ENCODE results near the gene RRAD. TPM values are rescaled to one million over a fixed set of nuclear protein-coding genes. Genes with fewer than 3 reads are reported as not detected.
A peak's percentile ranks its signal among the peaks of the same experiment; 100 is the strongest.
"Not testable (repeated sequence)": the region's sequence is repeated elsewhere in the genome, so short reads cannot be mapped to it uniquely, and the experiment has no call there.

Gene RRAD, protein sequence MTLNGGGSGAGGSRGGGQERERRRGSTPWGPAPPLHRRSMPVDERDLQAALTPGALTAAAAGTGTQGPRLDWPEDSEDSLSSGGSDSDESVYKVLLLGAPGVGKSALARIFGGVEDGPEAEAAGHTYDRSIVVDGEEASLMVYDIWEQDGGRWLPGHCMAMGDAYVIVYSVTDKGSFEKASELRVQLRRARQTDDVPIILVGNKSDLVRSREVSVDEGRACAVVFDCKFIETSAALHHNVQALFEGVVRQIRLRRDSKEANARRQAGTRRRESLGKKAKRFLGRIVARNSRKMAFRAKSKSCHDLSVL
- 1.6 TPM for polyA plus RNA-seq (2013, experiment 1 of 2; ENCODE audit: insufficient read length)
- polyA plus RNA-seq (2013, experiment 2 of 2; ENCODE audit: insufficient read length) = 1.6 TPM

DNA sequence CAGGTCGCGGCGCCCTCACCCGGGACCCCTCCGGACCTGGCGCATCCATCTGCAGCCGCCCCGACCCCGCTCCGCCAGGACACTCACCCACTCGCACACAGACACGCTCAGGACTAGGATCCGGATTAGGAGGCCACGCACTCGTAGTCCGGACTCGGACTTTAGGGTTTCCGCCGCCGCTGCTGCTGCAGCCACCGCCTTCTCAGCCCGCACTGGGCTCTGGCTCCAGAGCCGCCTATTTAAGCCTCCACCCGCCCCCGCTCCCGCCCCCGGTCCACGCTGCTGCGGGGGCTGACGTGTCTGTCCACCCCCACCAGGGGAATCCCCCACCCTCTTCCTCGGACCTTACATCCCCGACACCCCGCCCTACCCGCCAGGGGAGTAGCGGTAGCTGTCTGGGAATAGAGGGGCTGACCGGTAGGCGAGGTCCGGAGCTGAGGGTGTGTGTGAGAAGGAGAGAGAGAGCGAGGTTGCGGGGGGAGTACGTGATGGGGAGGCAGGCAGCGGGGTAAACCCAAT is at the start of gene RRAD:
RRAD (minus strand) TSS at position 214 of the 519 bp plus-strand sequence. CDS start 356 bp downstream, outside the sequence.
- no peak for DNase-seq

DNA sequence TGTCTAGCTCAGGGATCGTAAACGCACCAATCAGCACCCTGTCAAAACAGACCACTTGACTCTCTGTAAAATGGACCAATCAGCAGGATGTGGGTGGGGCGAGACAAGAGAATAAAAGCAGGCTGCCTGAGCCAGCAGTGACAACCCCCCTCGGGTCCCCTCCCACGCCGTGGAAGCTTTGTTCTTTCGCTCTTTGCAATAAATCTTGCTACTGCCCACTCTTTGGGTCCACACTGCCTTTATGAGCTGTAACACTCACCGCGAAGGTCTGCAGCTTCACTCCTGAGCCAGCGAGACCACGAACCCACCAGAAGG is 49.6 kb upstream of the RRAD start:
- not testable (repeated sequence) for DNase-seq

DNA sequence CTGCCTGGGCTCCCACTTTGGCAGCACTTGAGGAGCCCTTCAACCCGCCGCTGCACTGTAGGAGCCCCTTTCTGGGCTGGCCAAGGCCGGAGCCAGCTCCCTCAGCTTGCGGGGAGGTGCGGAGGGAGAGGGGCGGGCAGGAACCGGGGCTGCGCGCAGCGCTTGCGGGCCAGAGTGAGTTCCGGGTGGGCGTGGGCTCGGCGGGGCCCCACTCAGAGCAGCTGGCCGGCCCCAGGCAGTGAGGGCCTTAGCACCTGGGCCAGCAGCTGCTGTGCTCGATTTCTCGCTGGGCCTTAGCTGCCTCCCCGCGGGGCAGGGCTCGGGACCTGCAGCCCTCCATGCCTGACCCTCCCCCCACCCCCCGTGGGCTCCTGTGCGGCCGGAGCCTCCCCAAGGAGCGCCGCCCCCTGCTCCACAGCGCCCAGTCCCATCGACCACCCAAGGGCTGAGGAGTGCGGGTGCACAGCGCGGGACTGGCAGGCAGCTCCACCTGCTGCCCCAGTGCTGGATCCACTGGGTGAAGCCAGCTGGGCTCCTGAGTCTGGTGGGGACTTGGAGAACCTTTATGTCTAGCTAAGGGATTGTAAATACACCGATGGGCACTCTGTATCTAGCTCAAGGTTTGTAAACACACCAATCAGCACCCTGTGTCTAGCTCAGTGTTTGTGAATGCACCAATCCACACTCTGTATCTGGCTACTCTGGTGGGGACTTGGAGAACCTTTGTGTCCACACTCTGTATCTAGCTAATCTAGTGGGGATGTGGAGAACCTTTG is 49.0 kb upstream of the RRAD start:
- DNase-seq = not testable (repeated sequence)

DNA sequence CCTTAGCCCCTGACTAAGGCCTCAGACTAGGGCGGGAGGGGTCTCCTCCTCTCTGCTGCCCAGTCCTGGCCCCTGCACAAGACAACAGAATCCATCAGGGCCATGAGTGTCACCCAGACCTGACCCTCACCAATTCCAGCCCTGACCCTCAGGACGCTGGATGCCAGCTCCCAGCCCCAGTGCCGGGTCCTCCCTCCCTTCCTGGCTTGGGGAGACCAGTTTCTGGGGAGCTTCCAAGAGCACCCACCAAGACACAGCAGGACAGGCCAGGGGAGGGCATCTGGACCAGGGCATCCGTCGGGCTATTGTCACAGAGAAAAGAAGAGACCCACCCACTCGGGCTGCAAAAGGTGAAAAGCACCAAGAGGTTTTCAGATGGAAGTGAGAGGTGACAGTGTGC is 48.4 kb upstream of the RRAD start:
- no peak for DNase-seq

DNA sequence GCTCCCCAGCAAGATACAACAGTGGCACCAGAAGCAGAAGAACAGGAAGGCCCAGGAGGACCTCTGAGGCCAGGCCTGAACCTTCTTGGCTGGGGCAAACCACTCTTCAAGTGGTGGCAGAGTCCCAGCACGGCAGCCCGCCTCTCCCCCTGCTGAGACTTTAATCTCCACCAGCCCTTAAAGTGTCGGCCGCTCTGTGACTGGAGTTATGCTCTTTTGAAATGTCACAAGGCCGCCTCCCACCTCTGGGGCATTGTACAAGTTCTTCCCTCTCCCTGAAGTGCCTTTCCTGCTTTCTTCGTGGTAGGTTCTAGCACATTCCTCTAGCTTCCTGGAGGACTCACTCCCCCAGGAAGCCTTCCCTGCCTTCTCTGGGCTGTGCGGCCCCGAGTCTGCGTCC is 47.6 kb upstream of the RRAD start:
- DNase-seq = no peak

DNA sequence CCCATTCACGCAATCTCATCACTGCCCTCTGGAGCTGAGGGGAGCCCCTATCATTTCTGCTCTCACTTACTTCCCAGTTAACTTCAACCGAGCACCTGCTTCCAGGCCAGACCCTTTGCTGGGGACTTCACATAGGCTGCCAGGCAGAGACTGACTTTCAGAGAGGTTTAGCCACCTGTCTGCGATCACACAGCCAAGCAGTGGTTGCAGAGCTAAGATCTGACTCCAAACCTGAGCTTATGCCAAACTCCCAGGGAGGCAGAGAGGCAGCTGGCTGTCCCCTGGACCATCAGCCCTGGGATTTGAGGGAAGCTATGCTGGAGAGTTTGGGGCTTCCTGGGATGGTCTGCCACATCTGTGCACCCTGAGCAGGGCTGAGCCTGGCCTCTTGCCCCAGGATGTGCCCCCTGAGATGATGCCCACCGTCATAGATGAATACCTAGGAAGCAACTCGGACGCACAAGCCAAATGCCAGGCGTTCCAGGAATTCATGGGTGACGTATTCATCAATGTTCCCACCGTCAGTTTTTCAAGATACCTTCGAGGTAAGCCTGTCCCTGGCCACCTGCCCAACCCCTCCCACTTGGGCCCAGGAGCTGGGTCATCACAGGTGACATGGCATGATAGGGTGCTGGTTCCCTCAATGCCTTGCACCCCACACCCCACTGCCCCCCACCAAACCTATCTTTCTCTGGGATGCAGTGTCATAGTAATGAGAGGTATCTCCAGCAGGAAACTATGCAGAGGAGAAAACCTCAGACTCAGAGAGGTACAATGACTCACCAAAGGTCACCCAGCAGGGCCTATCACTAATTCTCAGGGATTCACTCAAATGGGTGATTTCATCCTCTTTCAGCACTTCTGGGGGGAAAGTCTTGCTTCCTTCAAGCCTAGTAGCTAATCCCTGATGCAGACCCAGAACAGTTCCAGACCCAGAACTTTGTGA is 45.7 kb upstream of the RRAD start:
- DNase-seq = no peak

DNA sequence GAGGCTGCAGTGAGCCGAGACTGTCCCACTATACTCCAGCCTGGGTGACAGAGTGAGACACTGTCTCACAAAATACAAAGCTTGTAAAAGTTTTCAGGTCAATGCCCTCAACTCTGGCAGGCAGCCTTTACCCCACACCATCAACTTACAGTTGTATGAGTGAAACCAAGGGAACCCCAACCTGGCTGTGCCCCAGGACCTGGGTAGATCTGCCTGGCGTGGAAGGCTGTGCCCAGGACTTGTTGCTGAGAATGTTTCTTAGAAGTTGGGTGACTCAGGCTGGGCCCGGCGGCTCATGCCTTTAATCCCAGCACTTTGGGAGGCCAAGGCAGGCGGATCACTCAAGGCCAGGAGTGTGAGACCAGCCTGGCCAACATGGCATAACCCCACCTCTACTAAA is 43.5 kb upstream of the RRAD start:
- no peak for DNase-seq

DNA sequence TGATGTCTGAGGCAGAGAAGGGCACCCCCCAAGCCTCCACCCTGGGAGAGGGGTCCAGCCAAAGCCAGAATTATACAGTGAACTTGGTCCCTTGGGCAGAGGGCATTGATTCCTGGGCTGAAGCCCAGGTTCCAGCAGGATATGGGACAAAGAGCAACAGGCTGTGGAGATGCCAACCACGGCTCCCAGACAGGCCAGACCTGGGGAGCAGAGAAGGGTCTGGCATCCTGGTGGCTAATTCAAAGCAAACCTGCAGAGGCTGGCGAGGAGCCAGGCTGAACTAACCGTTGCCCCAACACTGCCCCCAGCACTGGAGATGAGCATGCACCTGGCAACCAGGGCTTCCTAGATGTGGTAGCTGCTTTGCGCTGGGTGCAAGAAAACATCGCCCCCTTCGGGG is 38.7 kb upstream of the RRAD start:
- no peak for DNase-seq

DNA sequence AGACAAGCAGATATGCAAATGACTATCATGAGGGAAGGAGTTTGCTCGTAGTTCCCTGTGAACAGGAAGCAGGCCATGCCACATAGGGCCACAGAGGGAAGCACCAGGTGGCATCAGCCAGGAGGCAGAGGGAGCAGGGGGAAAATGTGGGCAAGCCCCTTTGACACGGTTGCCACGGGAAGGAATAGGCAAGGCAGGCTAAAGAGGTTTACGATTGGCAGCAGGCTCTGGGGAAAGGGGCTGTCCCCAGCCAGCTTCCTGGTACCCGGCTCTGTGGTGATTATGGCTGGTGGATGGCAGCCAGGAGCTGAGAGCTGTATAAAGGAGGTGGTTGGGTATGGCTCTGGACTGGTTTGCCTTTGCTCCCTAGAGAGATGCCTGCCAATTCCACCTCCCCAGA is 36.6 kb upstream of the RRAD start:
- no peak for DNase-seq

DNA sequence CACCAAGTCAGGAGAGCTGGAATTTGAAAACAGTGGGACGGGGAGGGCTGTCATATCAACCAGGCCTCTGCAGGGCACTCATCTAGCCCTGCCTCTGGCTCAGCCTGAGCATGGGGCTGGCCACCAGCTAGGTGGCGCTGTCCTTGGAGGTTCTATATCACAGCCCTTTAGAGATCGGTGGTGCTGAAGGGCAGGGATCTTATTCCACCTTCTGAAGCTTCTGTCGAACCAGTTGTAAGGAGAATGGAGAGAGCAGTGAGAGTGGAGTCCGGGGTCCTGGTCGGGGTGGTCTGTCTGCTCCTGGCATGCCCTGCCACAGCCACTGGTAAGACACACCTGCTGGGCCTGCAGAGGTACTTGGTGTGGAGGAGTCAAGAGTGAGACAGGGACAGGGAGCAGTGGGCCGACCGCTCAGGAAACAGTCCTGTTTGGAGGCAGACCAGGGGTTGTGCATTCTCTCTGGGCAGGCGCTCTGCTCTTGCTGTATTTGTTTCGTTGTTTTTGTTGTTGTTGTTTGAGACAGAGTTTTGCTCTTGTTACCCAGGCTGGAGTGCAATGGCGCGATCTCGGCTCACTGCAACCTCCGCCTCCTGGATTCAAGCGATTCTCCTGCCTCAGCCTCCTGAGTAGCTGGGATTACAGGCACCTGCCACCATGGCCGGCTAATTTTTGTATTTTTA is 35.9 kb upstream of the RRAD start, which contains the start of gene CES3:
CES3 (plus strand) TSS at position 202 of the 680 bp plus-strand sequence; CDS start at position 244, 42 bp downstream.
- DNase-seq = peak; percentile 57

DNA sequence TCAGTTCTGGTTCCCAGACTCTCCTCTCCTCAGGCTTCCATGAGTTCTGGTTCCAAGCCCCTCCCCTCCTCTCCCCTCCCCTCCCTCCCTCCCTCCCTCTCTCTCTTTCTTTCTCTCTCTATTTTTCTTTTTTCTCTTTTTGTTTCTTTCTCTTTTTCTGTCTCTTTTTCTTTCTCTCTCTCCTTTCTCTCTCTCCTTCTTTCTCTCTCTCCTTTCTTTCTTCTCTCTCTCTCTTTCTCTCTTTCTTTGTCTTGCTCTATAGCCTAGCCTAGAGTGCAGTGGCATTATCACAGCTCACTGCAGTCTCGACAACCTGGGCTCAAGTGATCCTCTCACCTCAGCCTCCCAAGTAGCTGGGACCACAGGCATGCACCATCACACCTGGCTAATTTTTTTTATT is 34.9 kb upstream of the RRAD start:
- DNase-seq = no peak

DNA sequence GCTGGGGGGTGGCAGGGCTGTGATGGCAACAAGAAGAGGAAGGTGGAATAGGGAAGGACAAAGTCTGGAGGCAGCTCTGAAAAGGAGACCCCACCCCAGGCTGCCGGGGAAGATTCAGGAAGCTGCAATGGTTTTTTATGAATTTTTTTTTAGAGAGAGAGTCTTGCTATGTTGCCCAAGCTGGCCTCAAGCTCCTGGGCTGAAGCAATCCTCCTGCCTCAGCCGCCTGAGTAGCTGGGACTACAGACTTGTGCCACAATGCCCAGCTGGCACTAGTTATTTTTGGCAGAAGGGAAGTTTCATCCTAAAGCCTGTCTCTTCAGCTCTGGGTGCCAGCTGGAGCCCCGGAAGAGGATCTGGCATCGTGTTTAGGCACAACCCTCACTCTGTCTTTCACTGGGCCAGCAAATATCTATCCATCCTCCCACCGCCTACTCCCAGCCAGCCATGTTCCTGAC is 34.4 kb upstream of the RRAD start:
- DNase-seq = no peak

DNA sequence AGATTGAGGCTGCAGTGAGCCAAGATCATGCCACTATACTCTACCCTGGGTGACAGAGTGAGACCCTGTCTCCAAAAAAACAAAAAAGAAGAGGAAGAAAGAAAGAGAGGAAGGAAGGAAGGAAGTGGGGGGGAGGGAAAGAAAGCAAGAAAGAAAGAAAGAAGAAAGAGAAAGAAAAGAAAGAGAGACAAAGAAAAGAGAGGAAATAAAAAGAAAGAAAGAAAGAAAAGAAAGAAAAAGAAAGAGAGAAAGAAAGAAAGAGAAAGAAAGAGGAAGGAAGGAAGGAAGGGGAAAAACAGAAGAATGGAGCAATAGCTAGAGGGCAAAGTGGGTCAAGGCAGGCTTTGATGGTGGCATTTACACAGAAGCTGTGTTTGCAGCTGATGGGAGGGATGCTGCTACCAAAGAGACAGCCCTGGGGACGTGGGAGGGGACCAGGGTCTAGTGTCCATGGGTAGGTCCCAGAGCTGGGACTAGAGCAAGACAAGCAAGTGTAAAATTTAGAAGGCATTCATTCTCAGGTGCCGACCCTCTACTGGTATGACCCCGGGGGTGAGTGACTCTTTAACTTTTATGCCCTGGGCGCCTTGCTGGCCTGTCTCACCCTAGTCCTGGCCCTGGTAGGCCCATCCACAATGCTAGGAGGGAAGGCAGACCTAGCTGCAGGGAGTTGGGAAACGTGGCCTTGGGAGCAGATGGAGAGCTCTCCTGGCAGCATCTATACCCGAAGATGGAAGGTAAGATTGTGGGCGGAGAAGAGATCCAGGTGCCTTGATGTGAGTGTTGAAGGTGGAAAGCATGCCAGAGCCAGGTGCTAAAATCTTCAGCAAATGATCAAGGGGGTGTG is 33.7 kb upstream of the RRAD start:
- no peak for DNase-seq

DNA sequence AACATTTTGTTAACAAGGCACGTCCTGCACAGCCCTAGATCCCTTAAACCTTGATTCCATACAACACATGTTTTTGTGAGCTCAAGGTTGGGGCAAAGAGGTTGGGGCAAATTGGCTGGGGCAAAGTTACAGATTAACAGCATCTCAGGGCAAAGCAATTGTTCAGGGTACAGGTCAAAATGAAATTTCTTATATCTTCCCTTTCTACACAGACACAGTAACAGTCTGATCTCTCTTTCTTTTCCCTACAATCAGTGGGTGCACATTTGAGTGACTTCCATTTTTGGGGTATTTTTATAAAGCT is 30.8 kb upstream of the RRAD start:
- not testable (repeated sequence) for DNase-seq

DNA sequence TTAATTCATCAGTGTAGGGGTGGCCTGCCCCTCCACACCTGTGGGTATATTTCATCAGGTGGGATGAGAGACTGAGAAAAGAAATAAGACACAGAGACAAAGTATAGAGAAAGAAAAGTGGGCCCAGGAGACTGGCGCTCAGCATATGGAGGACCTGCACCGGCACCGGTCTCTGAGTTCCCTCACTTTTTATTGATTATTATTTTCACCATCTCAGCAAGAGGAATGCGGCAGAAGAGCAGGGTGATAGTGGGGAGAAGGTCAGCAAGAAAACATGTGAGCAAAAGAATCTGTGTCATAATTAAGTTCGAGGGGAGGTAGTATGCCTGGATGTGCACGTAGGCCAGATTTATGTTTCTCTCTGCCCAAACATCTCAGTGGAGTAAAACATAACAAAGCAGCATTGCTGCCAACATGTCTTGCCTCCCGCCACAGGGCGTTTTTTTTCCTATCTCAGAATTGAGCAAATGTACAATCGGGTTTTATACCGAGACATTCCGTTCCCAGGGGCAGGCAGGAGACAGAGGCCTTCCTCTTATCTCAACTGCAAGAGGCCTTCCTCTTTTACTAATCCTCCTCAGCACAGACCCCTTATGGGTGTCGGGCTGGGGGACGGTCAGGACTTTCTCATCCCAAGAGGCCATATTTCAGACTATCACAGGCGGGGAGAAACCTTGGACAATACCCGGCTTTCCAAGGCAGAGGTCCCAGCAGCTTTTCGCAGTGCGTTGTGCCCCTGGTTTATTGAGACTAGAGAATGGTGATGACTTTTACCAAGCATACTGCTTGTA is 30.2 kb upstream of the RRAD start:
- DNase-seq = not testable (repeated sequence)

DNA sequence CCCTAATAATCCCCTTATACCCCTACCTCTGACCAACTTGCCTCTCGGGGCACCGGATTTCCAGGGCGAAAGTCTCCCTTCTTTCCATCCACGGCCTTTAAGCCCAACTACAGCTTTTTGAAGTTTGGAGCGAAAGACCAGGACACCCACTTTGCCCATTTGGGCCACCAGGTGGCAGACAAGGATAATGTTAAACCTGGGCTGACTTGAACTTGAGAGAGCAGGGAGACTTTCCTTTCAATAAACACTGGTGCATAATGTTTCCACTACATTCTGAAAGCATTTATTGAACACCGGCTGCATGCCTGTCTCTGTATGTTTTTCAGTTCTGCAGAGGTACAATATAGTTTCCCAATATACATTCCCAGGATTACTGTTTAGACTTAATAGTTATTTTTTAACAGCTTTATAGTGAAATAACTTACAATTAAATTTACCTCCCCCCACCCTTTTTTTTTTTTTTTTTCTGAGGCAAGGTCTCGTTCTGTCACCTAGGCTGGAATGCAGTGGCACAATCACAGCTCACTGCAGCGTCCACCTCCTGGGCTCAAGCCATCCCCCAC is 28.8 kb upstream of the RRAD start:
- DNase-seq = peak; percentile 67

DNA sequence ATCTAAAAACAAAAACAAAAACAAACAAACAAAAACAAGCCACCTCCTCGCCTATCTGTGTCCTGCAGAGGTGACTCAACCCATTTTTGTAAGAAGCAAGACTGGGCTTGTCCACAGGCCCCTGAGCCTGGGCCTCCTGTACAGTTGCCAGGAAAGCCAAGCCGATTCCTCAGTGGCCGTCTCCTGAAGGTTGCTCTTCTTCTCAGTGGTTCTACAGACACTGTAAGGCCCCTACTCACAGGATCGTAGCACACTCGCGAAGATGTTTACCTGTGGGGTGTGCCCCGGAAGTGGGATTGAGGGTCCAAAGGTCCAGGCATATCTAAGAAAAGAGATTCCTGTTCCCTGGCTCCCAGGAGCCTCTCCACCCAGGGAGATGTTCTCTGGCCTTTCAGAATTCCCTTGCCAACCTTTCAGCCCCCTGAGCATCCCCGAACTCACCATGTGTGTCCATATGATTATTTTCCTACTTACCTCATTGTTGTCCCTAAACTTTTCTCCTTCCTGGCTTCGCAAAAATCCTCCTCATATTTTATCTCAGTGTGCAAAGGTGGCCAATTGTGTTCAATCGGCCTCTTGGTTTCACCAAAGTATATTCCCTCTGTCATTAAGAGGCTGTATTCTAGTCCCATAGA is 28.2 kb upstream of the RRAD start:
- no peak for DNase-seq

DNA sequence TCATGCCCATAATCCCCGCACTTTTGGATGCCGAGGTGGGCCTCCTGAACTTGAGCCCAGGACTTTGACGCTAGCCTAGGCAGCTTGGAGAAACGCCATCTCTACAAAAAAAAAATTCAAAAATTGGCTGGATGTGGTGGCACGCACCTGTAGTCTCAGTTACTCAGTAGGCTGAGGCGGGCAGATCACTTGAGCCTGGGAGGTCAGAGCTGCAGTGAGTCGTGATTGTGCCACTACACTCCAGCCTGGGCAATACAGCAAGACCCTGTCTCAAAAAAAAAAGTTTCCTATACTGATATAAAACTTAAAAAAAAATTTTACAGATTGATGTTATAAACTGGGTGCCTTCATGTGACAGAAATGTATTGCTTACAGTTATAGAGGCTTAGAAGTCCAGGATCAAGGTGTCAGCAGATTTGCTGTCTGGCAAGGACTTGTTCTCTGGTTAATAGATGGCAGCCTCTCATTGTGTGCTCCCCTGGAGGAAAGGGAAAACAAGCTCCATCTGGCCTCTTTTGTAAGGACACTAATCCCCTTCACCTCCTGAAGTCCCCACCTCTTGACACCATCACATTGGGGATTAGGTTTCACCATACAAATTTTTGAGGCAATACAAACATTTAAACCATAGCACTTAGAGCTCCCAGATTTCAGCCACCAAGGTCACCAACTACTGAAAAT is 27.2 kb upstream of the RRAD start:
- no peak for DNase-seq
